Measurements from ENCODE around the gene PRDM1.

DNA sequence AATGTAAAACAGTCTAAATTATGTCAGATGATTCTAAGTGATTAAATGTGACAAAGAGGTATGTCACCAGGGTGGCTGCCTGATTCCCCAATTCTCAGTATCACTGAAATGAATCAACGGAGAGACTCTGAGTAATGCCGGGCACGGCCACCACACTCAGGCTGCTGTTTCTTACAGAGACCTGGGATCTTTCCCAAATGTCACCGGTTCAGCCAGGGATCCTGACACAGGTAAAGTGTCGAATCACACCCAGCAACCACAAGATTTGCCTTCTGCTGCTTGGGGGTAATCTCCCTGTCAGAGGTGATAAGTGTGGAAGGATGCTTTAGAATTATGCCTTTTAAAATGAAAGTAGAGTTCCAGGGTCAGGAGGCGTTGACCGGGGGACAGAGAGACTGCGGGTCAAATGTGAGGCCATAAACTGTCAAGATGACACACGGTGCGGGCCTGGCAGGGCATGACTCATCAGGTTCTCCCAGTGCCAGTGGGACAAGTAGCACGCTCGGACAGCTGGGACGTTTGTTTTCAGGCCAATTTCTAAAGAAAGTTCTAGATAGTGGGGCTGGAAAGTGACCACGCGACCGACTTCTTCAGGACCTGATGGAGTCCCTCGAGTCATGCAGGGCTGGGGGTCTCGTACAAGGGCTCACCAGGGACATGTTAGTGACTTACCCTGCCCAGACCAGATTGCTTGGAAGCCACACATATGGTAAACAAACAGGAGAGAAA, 48.9 kb downstream of the PRDM1 start:
- no peak for TF ChIP-seq POLR2A (IDR thresholded peaks at IDR 0.05)
- TF ChIP-seq, protein P1, sequence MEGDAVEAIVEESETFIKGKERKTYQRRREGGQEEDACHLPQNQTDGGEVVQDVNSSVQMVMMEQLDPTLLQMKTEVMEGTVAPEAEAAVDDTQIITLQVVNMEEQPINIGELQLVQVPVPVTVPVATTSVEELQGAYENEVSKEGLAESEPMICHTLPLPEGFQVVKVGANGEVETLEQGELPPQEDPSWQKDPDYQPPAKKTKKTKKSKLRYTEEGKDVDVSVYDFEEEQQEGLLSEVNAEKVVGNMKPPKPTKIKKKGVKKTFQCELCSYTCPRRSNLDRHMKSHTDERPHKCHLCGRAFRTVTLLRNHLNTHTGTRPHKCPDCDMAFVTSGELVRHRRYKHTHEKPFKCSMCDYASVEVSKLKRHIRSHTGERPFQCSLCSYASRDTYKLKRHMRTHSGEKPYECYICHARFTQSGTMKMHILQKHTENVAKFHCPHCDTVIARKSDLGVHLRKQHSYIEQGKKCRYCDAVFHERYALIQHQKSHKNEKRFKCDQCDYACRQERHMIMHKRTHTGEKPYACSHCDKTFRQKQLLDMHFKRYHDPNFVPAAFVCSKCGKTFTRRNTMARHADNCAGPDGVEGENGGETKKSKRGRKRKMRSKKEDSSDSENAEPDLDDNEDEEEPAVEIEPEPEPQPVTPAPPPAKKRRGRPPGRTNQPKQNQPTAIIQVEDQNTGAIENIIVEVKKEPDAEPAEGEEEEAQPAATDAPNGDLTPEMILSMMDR (IDR thresholded peaks at IDR 0.05), result no peak

Data from body of pancreas (tissue), 4 donors.